Skin of body (tissue), 2 donors: ENCODE results near the gene DDIT3. TPM values are rescaled to one million over a fixed set of nuclear protein-coding genes. Genes with fewer than 3 reads are reported as not detected.
"Not testable (repeated sequence)": the region's sequence is repeated elsewhere in the genome, so short reads cannot be mapped to it uniquely, and the experiment has no call there.

Experiments
- DNase-seq: peaks from one replicate; lab custom pipeline; 2025; lab: John Stamatoyannopoulos, UW
- total RNA-seq: library from RNA; depleted of rRNA; stranded (reverse); fragments of >200 nt; gene quantifications from one replicate; pipeline ENCODE4 v1.2.3, GENCODE V29; 2014

The DDIT3 gene
- total RNA-seq, 1 donor from 2014 or later = 38.4 TPM

DNA sequence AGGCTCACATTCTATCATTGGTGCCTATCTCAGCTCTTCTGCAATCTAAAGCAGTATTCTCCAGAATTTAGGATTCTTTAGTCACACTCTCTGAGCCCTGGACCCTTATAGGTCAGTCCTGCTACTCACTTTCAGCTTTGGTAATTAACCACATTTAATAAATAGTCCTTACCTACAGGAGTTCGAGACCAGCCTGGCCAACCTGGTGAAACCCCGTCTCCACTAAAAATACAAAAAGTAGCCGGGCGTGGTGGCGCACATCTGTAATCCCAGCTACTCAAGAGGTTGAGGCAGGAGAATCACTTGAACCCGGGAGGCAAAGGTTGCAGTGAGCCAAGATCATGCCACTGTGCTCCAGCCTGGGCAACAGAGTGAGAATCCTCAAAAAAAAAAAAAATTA lies 6.6 kb downstream of the DDIT3 start:
- not testable (repeated sequence) for DNase-seq

- no peak for DNase-seq
Measured at GRCh38 chr12:57513266-57513665, 7.0 kb downstream of the DDIT3 start.

GRCh38 chr12:57512665-57513064 lies 7.6 kb downstream of the DDIT3 start:
- no peak for DNase-seq

- no peak for DNase-seq
Measured at GRCh38 chr12:57511588-57512325, 8.6 kb downstream of the DDIT3 start.

DNA sequence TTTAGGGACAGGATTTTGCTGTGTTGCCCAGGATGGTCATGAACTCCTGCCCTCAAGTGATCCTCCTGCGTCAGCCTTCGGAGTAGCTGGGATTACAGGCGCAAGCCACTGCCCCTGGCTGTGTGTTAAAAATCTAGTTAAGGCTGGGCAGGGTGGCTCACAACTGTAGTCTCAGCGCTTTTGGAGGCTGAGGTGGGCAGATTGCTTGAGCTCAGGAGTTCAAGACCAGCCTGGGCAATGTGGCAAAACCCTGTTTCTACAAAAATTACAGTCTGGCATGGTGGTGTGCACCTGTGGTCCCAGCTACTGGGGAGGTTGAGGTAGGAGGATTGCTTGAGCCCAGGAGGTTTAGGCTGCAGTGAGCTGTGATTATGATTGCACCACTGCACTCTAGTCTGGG lies 9.2 kb downstream of the DDIT3 start:
- no peak for DNase-seq

GRCh38 chr12:57507796-57508195 lies 12.5 kb downstream of the DDIT3 start:
- DNase-seq = not testable (repeated sequence)

DNA sequence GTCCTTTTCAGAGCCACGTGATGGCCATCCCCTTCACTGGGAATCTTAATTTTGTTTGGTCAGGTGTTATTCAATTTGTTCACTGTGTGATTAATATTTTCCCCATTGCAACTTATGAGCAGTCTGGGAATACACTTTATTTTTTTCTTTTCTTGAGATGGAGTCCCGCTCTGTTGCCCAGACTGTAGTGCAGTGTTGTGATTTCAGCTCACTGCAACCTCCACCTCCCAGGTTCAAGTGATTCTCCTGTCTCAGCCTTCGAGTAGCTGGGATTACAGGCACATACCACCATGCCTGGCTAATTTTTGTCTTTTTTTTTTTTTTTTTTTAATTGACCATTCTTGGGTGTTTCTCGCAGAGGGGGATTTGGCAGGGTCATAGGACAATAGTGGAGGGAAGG lies 13.8 kb downstream of the DDIT3 start:
- DNase-seq = not testable (repeated sequence)

GRCh38 chr12:57502311-57502969 lies 17.9 kb downstream of the DDIT3 start:
- not testable (repeated sequence) for DNase-seq

GRCh38 chr12:57500213-57500612 lies 20.1 kb downstream of the DDIT3 start:
- DNase-seq = no peak

DNA sequence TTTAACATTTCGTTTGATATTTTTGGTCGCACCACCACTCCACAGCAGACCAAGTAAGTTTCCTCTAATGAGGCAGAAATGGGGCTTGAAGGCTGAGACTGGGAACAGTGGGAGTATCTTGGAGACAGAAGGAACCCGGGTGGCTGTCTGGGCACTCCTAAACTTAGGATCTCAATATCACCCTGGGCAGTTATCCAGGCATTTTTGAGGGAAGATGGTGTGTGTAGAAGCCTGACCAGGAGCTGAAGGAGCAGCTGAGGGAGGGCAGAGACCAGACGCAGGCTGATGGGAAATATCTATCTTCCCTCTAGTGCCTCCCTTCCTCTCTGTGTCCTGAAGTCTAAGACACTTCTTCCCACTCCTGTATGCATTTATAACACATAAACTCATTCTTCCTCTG lies 21.7 kb downstream of the DDIT3 start:
- DNase-seq = no peak

- DNase-seq = no peak
Measured at GRCh38 chr12:57498132-57498502, 22.2 kb downstream of the DDIT3 start.

- no peak for DNase-seq
Measured at GRCh38 chr12:57497223-57498131, 22.8 kb downstream of the DDIT3 start.

DNA sequence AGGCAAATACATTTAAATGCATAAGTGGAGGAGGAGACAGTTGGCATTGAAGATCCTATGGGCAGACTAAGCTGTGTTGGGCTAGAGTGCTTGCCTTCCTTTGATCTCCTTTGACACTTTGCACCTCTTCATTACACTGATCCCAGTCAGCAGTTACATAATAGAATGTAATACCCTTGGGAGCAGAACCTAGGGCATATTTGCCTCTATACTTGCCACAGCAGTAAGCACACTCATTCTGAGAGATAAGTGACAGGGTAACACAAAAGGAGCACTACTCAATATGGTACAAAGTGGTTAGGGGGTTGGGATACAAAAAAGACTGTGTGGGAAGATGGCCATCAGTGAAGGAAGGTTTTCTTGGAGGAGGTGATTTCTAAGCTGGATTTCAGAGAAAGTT lies 23.5 kb downstream of the DDIT3 start:
- no peak for DNase-seq

- DNase-seq = not testable (repeated sequence)
Measured at GRCh38 chr12:57495051-57495701, 25.1 kb downstream of the DDIT3 start.

DNA sequence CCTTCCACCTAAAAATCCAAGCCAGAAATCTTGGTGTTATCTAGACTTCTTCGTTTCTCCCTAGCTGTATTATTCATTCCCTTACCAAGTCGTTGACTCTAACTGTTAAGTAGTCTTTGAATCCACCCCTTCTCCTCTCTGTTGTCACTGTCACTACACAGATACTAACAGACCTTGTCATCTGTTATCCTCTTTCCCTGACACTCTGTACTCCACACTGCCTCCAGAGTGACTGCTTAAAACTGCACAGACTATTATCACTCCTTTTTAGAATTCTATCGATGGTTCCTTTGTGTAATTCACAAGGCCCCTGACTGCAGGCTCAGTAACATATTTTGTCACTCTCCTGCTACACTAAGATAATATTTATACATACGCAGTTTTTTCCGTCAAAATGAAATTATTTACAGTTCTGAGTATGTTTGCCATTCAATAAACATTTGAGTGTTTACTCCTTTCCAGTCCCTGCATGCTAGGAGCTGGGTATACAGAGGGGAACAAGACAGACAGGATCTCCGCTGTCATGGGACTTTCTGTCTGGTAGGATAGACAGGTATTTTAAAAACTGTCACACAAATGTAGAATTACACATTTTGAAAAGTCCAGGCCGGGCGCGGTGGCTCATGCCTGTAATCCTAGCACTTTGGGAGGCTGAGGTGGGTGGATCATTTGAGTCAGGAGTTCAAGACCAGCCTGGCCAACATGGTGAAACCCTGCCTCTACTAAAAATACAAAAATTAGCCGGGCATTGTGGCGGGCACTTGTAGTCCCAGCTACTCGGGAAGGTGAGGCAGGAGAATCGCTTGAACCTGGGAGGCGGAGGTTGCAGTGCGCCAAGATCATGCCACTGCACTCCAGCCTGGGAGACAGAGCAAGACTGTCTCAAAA lies 28.7 kb downstream of the DDIT3 start:
- no peak for DNase-seq

DNA sequence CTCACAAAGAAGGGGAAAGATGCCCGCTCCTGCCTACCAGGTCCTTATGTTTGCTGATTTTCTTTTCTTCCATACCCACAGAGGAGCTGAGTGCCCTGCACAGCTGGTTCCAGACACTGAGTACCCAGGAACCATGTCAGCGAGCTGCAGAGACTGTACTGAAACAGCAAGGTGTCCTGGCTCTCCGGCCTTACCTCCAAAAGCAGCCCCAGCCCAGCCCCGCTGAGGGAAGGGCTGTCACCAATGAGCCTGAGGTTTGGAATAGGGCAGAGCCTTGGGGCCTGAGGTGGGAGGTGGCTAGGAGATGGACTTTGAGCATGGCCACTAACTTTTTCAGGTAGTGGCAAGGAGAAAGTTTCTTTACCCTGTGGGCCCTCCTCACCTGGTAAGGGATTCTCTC lies 30.2 kb downstream of the DDIT3 start:
- no peak for DNase-seq

GRCh38 chr12:57489157-57489641 lies 31.1 kb downstream of the DDIT3 start:
- no peak for DNase-seq

DNA sequence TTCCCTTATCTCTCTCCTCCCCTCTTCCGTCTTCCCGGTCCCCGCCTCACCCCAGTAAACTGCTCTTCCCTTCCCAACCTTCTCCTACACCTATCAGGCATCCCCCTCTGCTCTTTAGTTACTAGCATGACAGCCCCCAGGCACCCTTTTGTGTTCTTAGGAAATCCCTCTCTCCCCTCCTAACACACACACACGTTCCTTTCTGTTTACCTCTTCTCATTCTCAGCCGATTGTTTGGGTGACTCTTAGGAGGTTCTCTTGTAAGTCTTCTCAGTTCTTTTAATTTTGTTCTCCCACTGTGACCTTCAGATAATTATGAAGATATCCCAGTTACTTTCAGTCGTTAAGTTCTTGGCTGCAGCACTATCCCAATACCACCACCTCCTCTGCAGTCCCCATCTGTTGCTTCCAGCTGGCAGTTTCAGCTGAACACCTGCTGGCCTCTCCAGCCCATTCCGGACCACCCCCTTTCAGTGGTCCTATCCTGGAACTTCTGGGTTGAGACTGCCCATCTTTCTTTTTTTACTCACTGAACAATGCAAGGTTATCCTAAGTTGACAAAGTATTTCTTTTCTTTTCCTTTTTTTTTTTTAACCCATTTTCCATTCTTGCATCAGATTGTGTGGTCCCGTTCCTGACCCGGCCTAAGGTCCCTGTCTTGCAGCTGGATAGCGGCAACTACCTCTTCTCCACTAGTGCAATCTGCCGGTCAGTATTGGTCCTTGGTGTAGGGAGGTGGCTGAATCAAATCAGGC lies 31.7 kb downstream of the DDIT3 start:
- no peak for DNase-seq

GRCh38 chr12:57487597-57488401 lies 32.5 kb downstream of the DDIT3 start, which contains the start of gene MARS1:
MARS1 (plus strand) TSS chr12:57488068; CDS start chr12:57488091, 23 bp downstream.
- peak; percentile 96 for DNase-seq
